VCaP (cell line): Measurements from ENCODE around the gene SCUBE3.

ENCODE experiments used
- H3K27ac ChIP-seq: fragments of 450-650 bp; 2 replicates; pipeline ENCODE4 v1.5.1; 2017
- CTCF ChIP-seq: fragments of 450-650 bp; conservative IDR thresholded peaks from 2 replicates; pipeline ENCODE4 v1.5.1; 2017; ENCODE audit warnings: mild to moderate bottlenecking, moderate library complexity

SCUBE3 gene

DNA sequence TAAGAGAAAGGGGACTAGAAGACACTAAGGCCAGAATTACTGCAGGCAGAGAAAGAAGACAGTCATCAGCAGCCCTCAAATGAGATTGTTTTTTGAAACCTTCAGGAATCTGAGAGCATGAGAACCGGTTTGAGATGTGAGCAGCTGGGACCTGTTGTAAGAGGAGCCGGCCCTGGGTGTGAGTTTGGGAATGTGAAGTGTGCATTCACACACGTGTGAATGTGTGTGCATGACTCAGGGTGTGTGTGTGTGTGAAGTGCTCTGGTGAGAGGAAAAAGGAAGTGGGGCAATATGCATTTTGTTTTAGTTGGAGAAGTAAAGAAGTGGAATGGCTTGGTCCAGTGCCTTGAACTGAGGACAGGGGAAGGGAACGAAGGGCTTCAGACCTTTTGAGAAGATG lies 4.3 kb downstream of the SCUBE3 start:
- TF ChIP-seq CTCF: no peak
- no peak overlapping the region for H3K27ac ChIP-seq

DNA sequence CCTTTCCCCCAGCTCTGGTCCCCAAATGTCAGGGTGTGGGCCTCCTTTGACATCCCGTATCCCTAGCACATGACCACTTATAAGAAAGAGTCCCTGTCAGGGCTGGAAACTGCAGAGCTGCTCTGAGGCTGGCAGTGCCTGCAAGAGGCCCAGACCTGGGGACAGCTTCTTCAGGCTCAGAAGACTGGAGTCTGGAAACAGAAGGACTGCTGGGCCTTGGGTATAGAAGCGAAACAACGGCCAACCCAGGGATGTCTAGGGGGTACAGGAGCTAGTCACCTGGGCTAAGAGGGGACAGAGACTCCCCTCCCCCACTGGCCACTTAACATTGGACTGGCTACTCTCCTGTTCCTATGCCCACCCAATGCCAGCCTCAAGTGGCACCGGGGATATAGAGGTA lies 4.7 kb downstream of the SCUBE3 start:
- TF ChIP-seq CTCF: no peak
- no peak overlapping the region for H3K27ac ChIP-seq

DNA sequence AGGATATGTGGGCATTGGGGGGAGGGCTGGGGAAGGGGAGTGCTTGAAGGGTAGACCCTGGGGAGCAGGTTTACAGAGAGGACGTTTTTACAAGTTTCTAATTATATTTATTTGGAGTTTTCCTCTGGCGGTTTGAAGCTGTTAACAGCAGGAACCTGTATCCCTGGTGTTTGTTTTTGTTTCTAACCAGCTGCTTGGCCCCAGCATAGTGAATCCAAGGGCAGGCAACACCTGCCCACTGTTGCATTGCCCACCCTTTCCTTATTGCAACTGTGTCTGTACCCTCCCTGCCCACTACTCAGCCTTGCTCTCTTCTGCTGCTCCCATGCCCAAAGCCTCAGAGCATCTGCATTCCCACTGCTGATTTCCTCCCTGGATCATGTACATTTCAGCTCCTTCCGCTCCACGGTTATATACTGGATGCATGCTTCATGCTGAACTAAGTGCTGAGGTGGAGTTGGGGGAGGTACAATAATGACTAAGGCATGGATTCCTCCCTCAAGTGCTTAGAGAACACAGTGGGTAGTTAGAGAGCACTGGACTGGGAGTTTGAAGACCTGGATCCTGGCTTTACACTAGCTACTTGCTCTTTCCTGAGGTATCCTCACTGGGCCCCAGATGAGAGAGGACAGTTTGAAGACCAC lies 6.0 kb downstream of the SCUBE3 start:
- TF ChIP-seq CTCF: no peak
- H3K27ac ChIP-seq: no peak overlapping the region

DNA sequence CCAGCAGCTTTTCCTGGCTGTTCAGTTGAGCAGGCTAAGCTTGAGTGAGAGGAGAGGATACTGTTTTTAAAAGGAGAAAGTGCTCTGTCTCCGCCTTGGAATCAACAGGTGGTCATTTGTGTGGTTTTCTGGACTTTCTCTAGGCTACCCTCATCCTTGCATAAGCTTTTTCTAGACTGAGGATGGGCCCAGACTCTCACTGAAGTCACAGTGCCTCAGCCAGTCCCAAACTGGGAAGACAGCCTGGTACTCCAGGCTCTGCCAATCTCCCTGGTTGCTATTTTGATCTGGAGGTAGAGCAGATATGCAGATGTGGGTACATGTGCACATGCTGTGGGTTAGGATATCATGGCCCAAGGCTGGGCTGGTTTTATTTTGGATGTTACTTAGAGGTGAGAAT lies 7.0 kb downstream of the SCUBE3 start:
- H3K27ac ChIP-seq: no peak overlapping the region
- no peak for TF ChIP-seq CTCF

- no peak overlapping the region for H3K27ac ChIP-seq
- TF ChIP-seq CTCF: no peak
Measured at GRCh38 chr6:35223396-35223795, 9.6 kb downstream of the SCUBE3 start.

GRCh38 chr6:35224720-35225119 lies 11.0 kb downstream of the SCUBE3 start:
- no peak overlapping the region for H3K27ac ChIP-seq
- TF ChIP-seq CTCF: no peak

DNA sequence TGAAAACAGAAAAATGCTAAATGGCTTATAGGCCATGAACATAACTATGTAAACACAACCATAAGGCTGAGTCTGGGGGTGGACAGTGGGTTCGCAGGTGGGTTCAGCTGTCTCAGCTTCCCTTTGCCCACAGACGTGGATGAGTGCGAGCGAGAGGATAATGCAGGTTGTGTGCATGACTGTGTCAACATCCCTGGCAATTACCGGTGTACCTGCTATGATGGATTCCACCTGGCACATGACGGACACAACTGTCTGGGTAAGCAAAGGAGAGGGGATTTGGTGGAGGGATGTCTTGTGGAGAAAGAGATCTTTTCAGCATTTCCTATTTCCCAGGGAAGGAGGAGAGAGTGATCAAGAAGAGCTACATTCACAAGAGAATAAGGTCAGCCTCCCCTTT lies 14.7 kb downstream of the SCUBE3 start:
- no peak for TF ChIP-seq CTCF
- H3K27ac ChIP-seq: no peak overlapping the region
